ENCODE results near the gene SLC4A9. TPM values are rescaled to one million over a fixed set of nuclear protein-coding genes. Genes with fewer than 3 reads are reported as not detected.

Gene SLC4A9
- total and polyA plus RNA-seq, 2 donors from 2014 or later = 2.5 to 29.9 TPM

- Histone ChIP-seq H3K27me3 (ENCODE audit: control insufficient read depth, insufficient read depth, low read length) (no peaks in the 10 kb centered on the region), H3K4me3 (ENCODE audit: low read length in 3 of 3) (peak within 1 kb of the TSS; percentile 86 to 98 (median 96)), H3K27ac (ENCODE audit: low read depth in 2 of 2, low read length in 2 of 2) (peak within 1 kb of the TSS; percentile 92 to 94), H3K9me3 (ENCODE audit: control insufficient read depth in 2 of 3, insufficient read depth in 1 of 3, low read length in 3 of 3) (no peaks in the 10 kb centered on the region), H3K9ac (ENCODE audit: low read length in 3 of 3) (peak within 1 kb of the TSS; percentile 95 to 97 (median 97)), H3K36me3 (ENCODE audit: control insufficient read depth in 2 of 3, insufficient read depth in 3 of 3, low read length in 3 of 3) (no peaks in the 10 kb centered on the region), H3K4me1 (ENCODE audit: control insufficient read depth in 2 of 3, insufficient read depth in 2 of 3, low read depth in 1 of 3, low read length in 3 of 3) (peaks cover 0 to 9% (median 5%) of the 10 kb centered on the region in 3 donors)
- TF ChIP-seq, protein P1, sequence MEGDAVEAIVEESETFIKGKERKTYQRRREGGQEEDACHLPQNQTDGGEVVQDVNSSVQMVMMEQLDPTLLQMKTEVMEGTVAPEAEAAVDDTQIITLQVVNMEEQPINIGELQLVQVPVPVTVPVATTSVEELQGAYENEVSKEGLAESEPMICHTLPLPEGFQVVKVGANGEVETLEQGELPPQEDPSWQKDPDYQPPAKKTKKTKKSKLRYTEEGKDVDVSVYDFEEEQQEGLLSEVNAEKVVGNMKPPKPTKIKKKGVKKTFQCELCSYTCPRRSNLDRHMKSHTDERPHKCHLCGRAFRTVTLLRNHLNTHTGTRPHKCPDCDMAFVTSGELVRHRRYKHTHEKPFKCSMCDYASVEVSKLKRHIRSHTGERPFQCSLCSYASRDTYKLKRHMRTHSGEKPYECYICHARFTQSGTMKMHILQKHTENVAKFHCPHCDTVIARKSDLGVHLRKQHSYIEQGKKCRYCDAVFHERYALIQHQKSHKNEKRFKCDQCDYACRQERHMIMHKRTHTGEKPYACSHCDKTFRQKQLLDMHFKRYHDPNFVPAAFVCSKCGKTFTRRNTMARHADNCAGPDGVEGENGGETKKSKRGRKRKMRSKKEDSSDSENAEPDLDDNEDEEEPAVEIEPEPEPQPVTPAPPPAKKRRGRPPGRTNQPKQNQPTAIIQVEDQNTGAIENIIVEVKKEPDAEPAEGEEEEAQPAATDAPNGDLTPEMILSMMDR (IDR thresholded peaks at IDR 0.05; ENCODE audit: borderline replicate concordance, extremely low read depth, insufficient read depth) = no peak
- FAIRE-seq (peak; percentile 98), DNase-seq (peak; percentile 99 to 100 (median 100))
- intact Hi-C loops (cut with DNase I) = no loop called here
Measured at GRCh38 chr5:140401362-140402257, 41.6 kb downstream of the SLC4A9 start, which contains the start of gene ANKHD1. TSS of gene ANKHD1 (plus strand) at chr5:140401833. CDS start at chr5:140401968, 135 bp downstream.

GRCh38 chr5:140402258-140403074, 42.5 kb downstream of the SLC4A9 start:
- peaks cover 0 to 9% (median 5%) of the 10 kb centered on the region in 3 donors for H3K4me1 ChIP-seq (ENCODE audit: control insufficient read depth in 2 of 3, insufficient read depth in 2 of 3, low read depth in 1 of 3, low read length in 3 of 3)
- TF ChIP-seq, protein P1 (IDR thresholded peaks at IDR 0.05; ENCODE audit: borderline replicate concordance, extremely low read depth, insufficient read depth) = no peak

GRCh38 chr5:140403613-140404012, 43.6 kb downstream of the SLC4A9 start:
- intact Hi-C loops (cut with DNase I) = no loop called here
- Histone ChIP-seq H3K4me3 (ENCODE audit: low read length in 3 of 3) (peak overlapping the region in 2 of 3 donors; percentile 84 to 94), H3K4me1 (ENCODE audit: control insufficient read depth in 2 of 3, insufficient read depth in 2 of 3, low read depth in 1 of 3, low read length in 3 of 3) (peaks cover 0 to 9% (median 5%) of the 10 kb centered on the region in 3 donors)

More at GRCh38 chr5:140402258-140403074, 42.5 kb downstream of the SLC4A9 start:
- H3K27ac ChIP-seq (ENCODE audit: low read depth in 2 of 2, low read length in 2 of 2) = peak overlapping the region; percentile 91 to 92
- no peaks in the 10 kb centered on the region for H3K27me3 ChIP-seq (ENCODE audit: control insufficient read depth, insufficient read depth, low read length)
- peak overlapping the region; percentile 95 to 97 (median 97) for H3K9ac ChIP-seq (ENCODE audit: low read length in 3 of 3)
- FAIRE-seq (no peak), DNase-seq (peak in 4 of 5 donors; percentile 73 to 87 (median 80))
- no peaks in the 10 kb centered on the region for H3K36me3 ChIP-seq (ENCODE audit: control insufficient read depth in 2 of 3, insufficient read depth in 3 of 3, low read length in 3 of 3)
- H3K4me3 ChIP-seq (ENCODE audit: low read length in 3 of 3) = peak overlapping the region; percentile 84 to 98 (median 94)
- H3K9me3 ChIP-seq (ENCODE audit: control insufficient read depth in 2 of 3, insufficient read depth in 1 of 3, low read length in 3 of 3) = no peaks in the 10 kb centered on the region
- intact Hi-C loops (cut with DNase I) = no loop called here

More at GRCh38 chr5:140403613-140404012, 43.6 kb downstream of the SLC4A9 start:
- no peak for DNase-seq
- Histone ChIP-seq H3K27me3 (ENCODE audit: control insufficient read depth, insufficient read depth, low read length) (no peaks in the 10 kb centered on the region), H3K9me3 (ENCODE audit: control insufficient read depth in 2 of 3, insufficient read depth in 1 of 3, low read length in 3 of 3) (no peaks in the 10 kb centered on the region), H3K27ac (ENCODE audit: low read depth in 2 of 2, low read length in 2 of 2) (no peak overlapping the region), H3K36me3 (ENCODE audit: control insufficient read depth in 2 of 3, insufficient read depth in 3 of 3, low read length in 3 of 3) (no peaks in the 10 kb centered on the region), H3K9ac (ENCODE audit: low read length in 3 of 3) (peak overlapping the region in 2 of 3 donors; percentile 28 to 54)
- no peak for FAIRE-seq
- TF ChIP-seq, protein P1 (IDR thresholded peaks at IDR 0.05; ENCODE audit: borderline replicate concordance, extremely low read depth, insufficient read depth) = no peak

All from kidney (tissue), 14 donors.